K562 (cell line): ENCODE results near the gene ATP5MC3. TPM values are rescaled to one million over a fixed set of nuclear protein-coding genes. Genes with fewer than 3 reads are reported as not detected.
A peak's percentile ranks its signal among the peaks of the same experiment; 100 is the strongest.

Experiments
- BHLHE40 ChIP-seq: IDR thresholded peaks from 2 replicates; pipeline ENCODE4 v1.6.1; 2011; ENCODE audit warnings: low read length, improper control_type of control experiment
- CBX3 ChIP-seq, 2 experiments: IDR thresholded peaks; 1 replicate in 1 of 2; 2 replicates in 1 of 2; pipeline ENCODE4 v1.6.1; 2012; ENCODE audit warnings: inconsistent platforms in 2 of 2, low read length in 2 of 2, borderline replicate concordance in 1 of 2, control low read depth in 1 of 2
- CBX8 ChIP-seq: fragments of 200-600 bp; sonication (generic); IDR thresholded peaks from 2 replicates; pipeline ENCODE4 v1.6.1; 2012; ENCODE audit warnings: borderline replicate concordance, mixed run types, low read depth, mild to moderate bottlenecking, moderate library complexity, mixed read lengths, low read length, control low read depth, inconsistent platforms; ENCODE audit not compliant: poor library complexity, severe bottlenecking; ENCODE audit errors: extremely low read depth
- CHD1 ChIP-seq: fragments of 200-600 bp; sonication (generic); IDR thresholded peaks from one replicate; pipeline ENCODE4 v1.6.1; 2012; ENCODE audit warnings: mild to moderate bottlenecking, moderate library complexity, low read length, inconsistent platforms
- COPS2 ChIP-seq: fragments of 450-650 bp; conservative IDR thresholded peaks from 2 replicates; pipeline ENCODE4 v1.6.1; 2016; ENCODE audit warnings: mild to moderate bottlenecking, moderate library complexity
- FOXM1 ChIP-seq, 2 experiments: fragments of 450-650 bp in 1 of 2; sonication (generic) in 1 of 2; formaldehyde crosslinking in 1 of 2; IDR thresholded peaks; 2 replicates each; pipeline versions ENCODE4 v1.6.1 to v1.9.0; 2017 to 2022; ENCODE audit warnings: low read depth in 2 of 2, mild to moderate bottlenecking in 2 of 2, missing genetic modification reagents in 1 of 2, moderate library complexity in 1 of 2
- HIVEP1 ChIP-seq: fragments of 250-450 bp; sonication (Bioruptor Pico); IDR thresholded peaks from 2 replicates; pipeline ENCODE4 v1.4.0; 2020; ENCODE audit warnings: mild to moderate bottlenecking
- KAT8 ChIP-seq: fragments of 450-650 bp; IDR thresholded peaks from 2 replicates; pipeline ENCODE4 v1.6.1; 2016; ENCODE audit warnings: low read depth, mild to moderate bottlenecking
- KLF13 ChIP-seq: fragments of 450-650 bp; IDR thresholded peaks from 2 replicates; pipeline ENCODE4 v1.6.1; 2016; ENCODE audit warnings: missing genetic modification characterization, low read depth, mild to moderate bottlenecking, missing compliant biosample characterization, moderate library complexity, borderline replicate concordance
- PHF8 ChIP-seq: fragments of 200-600 bp; sonication (generic); IDR thresholded peaks from 2 replicates; pipeline ENCODE4 v1.6.1; 2012; ENCODE audit warnings: mixed run types, mild to moderate bottlenecking, inconsistent platforms, low read length, moderate library complexity, borderline replicate concordance
- PRPF4 ChIP-seq: fragments of 200-400 bp; formaldehyde crosslinking; IDR thresholded peaks from one replicate; pipeline ENCODE4 v1.6.1; 2017; ENCODE audit warnings: low read length, low read depth, mild to moderate bottlenecking; ENCODE audit not compliant: insufficient read depth, poor library complexity, severe bottlenecking
- SIN3B ChIP-seq: fragments of 450-650 bp; IDR thresholded peaks from 2 replicates; pipeline ENCODE4 v1.6.1; 2017; ENCODE audit warnings: low read depth, mild to moderate bottlenecking, moderate library complexity
- SMARCA4 ChIP-seq: fragments of 450-650 bp; IDR thresholded peaks from 2 replicates; pipeline ENCODE4 v1.6.1; 2016
- SREBF1 ChIP-seq: fragments of 150-350 bp; IDR thresholded peaks from 2 replicates; pipeline ENCODE4 v1.6.1; 2014; ENCODE audit warnings: antibody characterized with exemption, low read depth, low read length, borderline replicate concordance
- ZNF212 ChIP-seq: fragments of 450-650 bp; formaldehyde crosslinking; IDR thresholded peaks from 2 replicates; pipeline ENCODE4 v1.4.0; 2020; ENCODE audit warnings: mild to moderate bottlenecking
- ZNF316 ChIP-seq: fragments of 450-650 bp; IDR thresholded peaks from 2 replicates; pipeline ENCODE4 v1.6.1; 2016
- ZNF583 ChIP-seq: fragments of 250-450 bp; sonication (Bioruptor Pico); IDR thresholded peaks from 2 replicates; pipeline ENCODE4 v1.4.0; 2020
- ZNF785 ChIP-seq: fragments of 250-450 bp; sonication (Bioruptor Pico); IDR thresholded peaks from 2 replicates; pipeline ENCODE4 v1.4.0; 2020; ENCODE audit warnings: mild to moderate bottlenecking
- ZZZ3 ChIP-seq: fragments of 450-650 bp; IDR thresholded peaks from 2 replicates; pipeline ENCODE4 v1.6.1; 2016; ENCODE audit warnings: antibody characterized with exemption, mild to moderate bottlenecking, moderate library complexity
- polyA plus RNA-seq, 8 experiments: library from polyadenylated mRNA; depleted of rRNA in 4 of 8; stranded (reverse) in 5 of 8; unstranded in 3 of 8; fragments of >200 nt; fragmentation: Nextera tagmentation in 2 of 8; fragmentation: Illumina TruSeq in 1 of 8; extraction: Ambion mirVana in 2 of 8; extraction: Trizol in 1 of 8; gene quantifications; 2 replicates each; pipeline versions ENCODE4 v1.2.1 to v1.2.3, GENCODE V29; 2011 to 2014; ENCODE audit warnings: inconsistent platforms in 1 of 8, missing spikeins in 1 of 8
- total RNA-seq, 7 experiments: library from RNA; depleted of rRNA in 6 of 7; stranded (reverse); fragments of >200 nt in 6 of 7; fragmentation: Illumina TruSeq in 2 of 7; extraction: Trizol in 2 of 7; gene quantifications; 2 replicates each; pipeline versions ENCODE4 v1.2.1 to v1.2.3, GENCODE V29; 2011 to 2021; ENCODE audit warnings: low replicate concordance in 1 of 7
- TF ChIP-seq, protein P1 (sequence below): sonication (generic); formaldehyde crosslinking; IDR thresholded peaks from 2 replicates; pipeline ENCODE4 v1.8.0; 2023; ENCODE audit warnings: missing genetic modification reagents, mild to moderate bottlenecking, borderline replicate concordance
- TF ChIP-seq, protein P2 (sequence below): sonication (generic); formaldehyde crosslinking; IDR thresholded peaks from 2 replicates; pipeline ENCODE4 v1.8.1; 2023; ENCODE audit warnings: mild to moderate bottlenecking, missing genetic modification reagents, moderate library complexity

Gene ATP5MC3
- total and polyA plus RNA-seq, 9 of the 15 experiments (the other 6 are each of a cell fraction or from before 2014, with no cell fraction given): 423 to 2,565 (median 1,012) TPM

DNA sequence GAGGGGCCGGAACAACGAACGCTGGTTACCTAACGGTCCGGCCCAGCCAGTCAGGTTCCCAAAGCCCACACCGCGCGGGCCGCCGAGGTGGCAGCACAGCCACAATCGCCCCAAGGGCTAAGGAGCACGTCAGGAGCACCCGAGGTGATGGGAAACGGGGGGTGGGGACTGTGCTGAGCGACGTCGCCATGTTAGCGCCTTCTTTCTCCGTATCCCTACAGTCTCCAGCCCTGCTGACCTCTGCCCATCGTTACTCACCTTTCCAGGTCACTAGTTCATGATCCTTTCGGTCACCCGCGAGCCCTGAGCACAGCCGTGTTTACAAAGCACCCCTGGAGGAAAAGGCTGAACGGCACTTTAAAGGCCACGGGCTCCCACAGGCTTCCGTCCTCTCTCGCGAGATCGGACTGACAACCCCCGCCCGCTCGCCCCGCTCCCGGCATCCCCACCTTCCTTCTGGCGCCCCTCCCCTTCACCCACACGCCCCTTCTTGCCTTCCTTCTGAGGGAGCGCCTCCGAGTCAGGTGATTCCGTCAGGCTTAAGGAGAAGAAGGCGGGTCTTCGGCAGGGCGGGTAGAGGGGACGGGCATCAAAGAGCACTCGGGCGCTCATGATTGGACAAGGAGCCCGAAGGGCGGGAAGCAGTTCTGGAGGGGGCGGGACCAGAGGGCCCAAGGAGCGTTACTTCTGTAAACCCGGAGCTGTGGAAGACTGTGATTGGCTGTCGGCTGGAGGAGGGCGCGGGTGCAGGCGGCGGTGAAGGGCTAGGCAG is 13.5 kb downstream of the ATP5MC3 start, which contains the start of gene ATF2 (continued):
- TF ChIP-seq, protein P1, sequence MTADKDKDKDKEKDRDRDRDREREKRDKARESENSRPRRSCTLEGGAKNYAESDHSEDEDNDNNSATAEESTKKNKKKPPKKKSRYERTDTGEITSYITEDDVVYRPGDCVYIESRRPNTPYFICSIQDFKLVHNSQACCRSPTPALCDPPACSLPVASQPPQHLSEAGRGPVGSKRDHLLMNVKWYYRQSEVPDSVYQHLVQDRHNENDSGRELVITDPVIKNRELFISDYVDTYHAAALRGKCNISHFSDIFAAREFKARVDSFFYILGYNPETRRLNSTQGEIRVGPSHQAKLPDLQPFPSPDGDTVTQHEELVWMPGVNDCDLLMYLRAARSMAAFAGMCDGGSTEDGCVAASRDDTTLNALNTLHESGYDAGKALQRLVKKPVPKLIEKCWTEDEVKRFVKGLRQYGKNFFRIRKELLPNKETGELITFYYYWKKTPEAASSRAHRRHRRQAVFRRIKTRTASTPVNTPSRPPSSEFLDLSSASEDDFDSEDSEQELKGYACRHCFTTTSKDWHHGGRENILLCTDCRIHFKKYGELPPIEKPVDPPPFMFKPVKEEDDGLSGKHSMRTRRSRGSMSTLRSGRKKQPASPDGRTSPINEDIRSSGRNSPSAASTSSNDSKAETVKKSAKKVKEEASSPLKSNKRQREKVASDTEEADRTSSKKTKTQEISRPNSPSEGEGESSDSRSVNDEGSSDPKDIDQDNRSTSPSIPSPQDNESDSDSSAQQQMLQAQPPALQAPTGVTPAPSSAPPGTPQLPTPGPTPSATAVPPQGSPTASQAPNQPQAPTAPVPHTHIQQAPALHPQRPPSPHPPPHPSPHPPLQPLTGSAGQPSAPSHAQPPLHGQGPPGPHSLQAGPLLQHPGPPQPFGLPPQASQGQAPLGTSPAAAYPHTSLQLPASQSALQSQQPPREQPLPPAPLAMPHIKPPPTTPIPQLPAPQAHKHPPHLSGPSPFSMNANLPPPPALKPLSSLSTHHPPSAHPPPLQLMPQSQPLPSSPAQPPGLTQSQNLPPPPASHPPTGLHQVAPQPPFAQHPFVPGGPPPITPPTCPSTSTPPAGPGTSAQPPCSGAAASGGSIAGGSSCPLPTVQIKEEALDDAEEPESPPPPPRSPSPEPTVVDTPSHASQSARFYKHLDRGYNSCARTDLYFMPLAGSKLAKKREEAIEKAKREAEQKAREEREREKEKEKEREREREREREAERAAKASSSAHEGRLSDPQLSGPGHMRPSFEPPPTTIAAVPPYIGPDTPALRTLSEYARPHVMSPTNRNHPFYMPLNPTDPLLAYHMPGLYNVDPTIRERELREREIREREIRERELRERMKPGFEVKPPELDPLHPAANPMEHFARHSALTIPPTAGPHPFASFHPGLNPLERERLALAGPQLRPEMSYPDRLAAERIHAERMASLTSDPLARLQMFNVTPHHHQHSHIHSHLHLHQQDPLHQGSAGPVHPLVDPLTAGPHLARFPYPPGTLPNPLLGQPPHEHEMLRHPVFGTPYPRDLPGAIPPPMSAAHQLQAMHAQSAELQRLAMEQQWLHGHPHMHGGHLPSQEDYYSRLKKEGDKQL (CRISPR knock-in tag): no peak
- TF ChIP-seq SREBF1 (no peak; the same call in none of the 2 replicates), SIN3B (peak; percentile 56; the same call in 1 of the 2 replicates), CBX8 (no peak), ZZZ3 (peak; percentile 80), PRPF4 (peak; percentile 59), COPS2 (no peak), KLF13 (tag) (peak; percentile 69; the same call in 1 of the 2 replicates), KAT8 (peak; percentile 54; the same call in 1 of the 2 replicates), CHD1 (peak; percentile 98), BHLHE40 (peak; percentile 84), CBX3 (IDR thresholded peaks at IDR 0.05; ENCODE audit: borderline replicate concordance in 1 of 2, low read length in 2 of 2) (0 out of 3 replicates have a peak, but pooled peaks of 1 of the 2 experiments have one; percentile 9), PHF8 (peak; percentile 97; the same call in 1 of the 2 replicates), ZNF212 (CRISPR knock-in tag) (no peak), FOXM1 (IDR thresholded peaks at IDR 0.05; ENCODE audit: low read depth) (peak; percentile 75), FOXM1 (CRISPR knock-in tag; IDR thresholded peaks at IDR 0.05; ENCODE audit: low read depth) (peak; percentile 79; the same call in 1 of the 2 replicates), ZNF316 (peak; percentile 65; the same call in 1 of the 2 replicates), HIVEP1 (CRISPR knock-in tag) (no peak), ZNF583 (CRISPR knock-in tag) (0 out of 2 replicates have a peak, but pooled peaks have one; percentile 0), ZNF785 (CRISPR knock-in tag) (no peak), SMARCA4 (0 out of 2 replicates have a peak, but pooled peaks have one; percentile 27)
- TF ChIP-seq, protein P2, sequence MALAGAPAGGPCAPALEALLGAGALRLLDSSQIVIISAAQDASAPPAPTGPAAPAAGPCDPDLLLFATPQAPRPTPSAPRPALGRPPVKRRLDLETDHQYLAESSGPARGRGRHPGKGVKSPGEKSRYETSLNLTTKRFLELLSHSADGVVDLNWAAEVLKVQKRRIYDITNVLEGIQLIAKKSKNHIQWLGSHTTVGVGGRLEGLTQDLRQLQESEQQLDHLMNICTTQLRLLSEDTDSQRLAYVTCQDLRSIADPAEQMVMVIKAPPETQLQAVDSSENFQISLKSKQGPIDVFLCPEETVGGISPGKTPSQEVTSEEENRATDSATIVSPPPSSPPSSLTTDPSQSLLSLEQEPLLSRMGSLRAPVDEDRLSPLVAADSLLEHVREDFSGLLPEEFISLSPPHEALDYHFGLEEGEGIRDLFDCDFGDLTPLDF (CRISPR knock-in tag): no peak
